SK-N-SH treated with all-trans-retinoic acid at 6 μM for 48 hours (cell line): ENCODE data around the gene PPIG.
"Not testable (repeated sequence)": the region's sequence is repeated elsewhere in the genome, so short reads cannot be mapped to it uniquely, and the experiment has no call there.

Source experiments
- ATAC-seq: fragments of 200-7000 bp; cut with Tn5 transposase; 3 replicates; pipeline ENCODE4 v1.9.1; 2020; ENCODE audit warnings: mild to moderate bottlenecking, moderate library complexity
- BACH2 ChIP-seq: fragments of 250-450 bp; sonication (Bioruptor Pico); IDR thresholded peaks from 2 replicates; pipeline ENCODE4 v1.9.0; 2021; ENCODE audit warnings: mild to moderate bottlenecking, borderline replicate concordance
- CREB5 ChIP-seq: fragments of 250-450 bp; sonication (Bioruptor Pico); IDR thresholded peaks from 2 replicates; pipeline ENCODE4 v1.5.1; 2020; ENCODE audit warnings: low read depth, mild to moderate bottlenecking, moderate library complexity
- CSDC2 ChIP-seq: fragments of 250-450 bp; sonication (Bioruptor Pico); IDR thresholded peaks from 2 replicates; pipeline ENCODE4 v1.5.0; 2020; ENCODE audit warnings: mild to moderate bottlenecking, moderate library complexity
- CSRNP3 ChIP-seq: fragments of 250-450 bp; sonication (Bioruptor Pico); IDR thresholded peaks from 2 replicates; pipeline ENCODE4 v1.5.1; 2021; ENCODE audit warnings: mild to moderate bottlenecking, moderate library complexity
- ESRRG ChIP-seq: fragments of 250-450 bp; sonication (Bioruptor Pico); IDR thresholded peaks from 2 replicates; pipeline ENCODE4 v1.6.1; 2021; ENCODE audit warnings: mild to moderate bottlenecking
- OSR1 ChIP-seq: fragments of 250-450 bp; sonication (Bioruptor Pico); IDR thresholded peaks from 2 replicates; pipeline ENCODE4 v1.8.0; 2022; ENCODE audit warnings: moderate library complexity, mild to moderate bottlenecking, inconsistent platforms
- PATZ1 ChIP-seq: fragments of 250-450 bp; sonication (Bioruptor Pico); IDR thresholded peaks from 2 replicates; pipeline ENCODE4 v1.8.0; 2020; ENCODE audit warnings: mild to moderate bottlenecking, moderate library complexity, borderline replicate concordance
- POU6F1 ChIP-seq: fragments of 250-450 bp; sonication (Bioruptor Pico); IDR thresholded peaks from 2 replicates; pipeline ENCODE4 v1.8.0; 2021; ENCODE audit warnings: low read depth, mild to moderate bottlenecking, moderate library complexity, borderline replicate concordance
- PPARA ChIP-seq: fragments of 250-450 bp; sonication (Bioruptor Pico); IDR thresholded peaks from 2 replicates; pipeline ENCODE4 v1.5.0; 2020; ENCODE audit warnings: mild to moderate bottlenecking, borderline replicate concordance
- RARB ChIP-seq: fragments of 250-450 bp; sonication (Bioruptor Pico); IDR thresholded peaks from 2 replicates; pipeline ENCODE4 v1.8.0; 2021; ENCODE audit warnings: mild to moderate bottlenecking, moderate library complexity
- SNAI2 ChIP-seq: fragments of 250-450 bp; sonication (Bioruptor Pico); IDR thresholded peaks from 2 replicates; pipeline ENCODE4 v1.5.0; 2020; ENCODE audit warnings: mild to moderate bottlenecking, moderate library complexity
- TOX ChIP-seq: fragments of 250-450 bp; sonication (Bioruptor Pico); IDR thresholded peaks from 2 replicates; pipeline ENCODE4 v1.8.0; 2021; ENCODE audit warnings: mild to moderate bottlenecking, moderate library complexity, borderline replicate concordance
- ZC3H10 ChIP-seq: fragments of 250-450 bp; sonication (Bioruptor Pico); IDR thresholded peaks from 2 replicates; pipeline ENCODE4 v1.5.1; 2021; ENCODE audit warnings: mild to moderate bottlenecking, moderate library complexity
- ZFP3 ChIP-seq: fragments of 250-450 bp; sonication (Bioruptor Pico); IDR thresholded peaks from 2 replicates; pipeline ENCODE4 v1.5.0; 2020; ENCODE audit warnings: mild to moderate bottlenecking, moderate library complexity
- ZNF565 ChIP-seq: fragments of 450-650 bp; formaldehyde crosslinking; conservative IDR thresholded peaks from 2 replicates; pipeline ENCODE4 v1.5.0; 2020; ENCODE audit warnings: low read depth, mild to moderate bottlenecking, moderate library complexity
- ZNF70 ChIP-seq: fragments of 450-650 bp; formaldehyde crosslinking; IDR thresholded peaks from 2 replicates; pipeline ENCODE4 v1.5.0; 2020; ENCODE audit warnings: mild to moderate bottlenecking, moderate library complexity
- ZNF8 ChIP-seq: fragments of 450-650 bp; formaldehyde crosslinking; IDR thresholded peaks from 2 replicates; pipeline ENCODE4 v1.5.0; 2020; ENCODE audit warnings: mild to moderate bottlenecking, moderate library complexity

Gene PPIG

GRCh38 chr2:169546756-169547155, 37.4 kb upstream of the PPIG start (continued):
- TF ChIP-seq PATZ1 (no peak), ZNF565 (CRISPR knock-in tag) (no peak), TOX (no peak), PPARA (CRISPR knock-in tag) (no peak), ZNF8 (CRISPR knock-in tag) (no peak), RARB (CRISPR knock-in tag) (no peak)

GRCh38 chr2:169561364-169561763, 22.8 kb upstream of the PPIG start:
- TF ChIP-seq ZC3H10: no peak
- no peak for TF ChIP-seq POU6F1 (CRISPR knock-in tag)
- no peak for TF ChIP-seq SNAI2 (CRISPR knock-in tag)
- no peak for TF ChIP-seq PATZ1
- no peak for TF ChIP-seq ZNF565 (CRISPR knock-in tag)
- no peak for ATAC-seq

- ATAC-seq: not testable (repeated sequence)
Measured at GRCh38 chr2:169562084-169562483, 22.1 kb upstream of the PPIG start.

GRCh38 chr2:169562519-169562918, 21.6 kb upstream of the PPIG start:
- TF ChIP-seq TOX: no peak
- no peak for TF ChIP-seq POU6F1 (CRISPR knock-in tag)
- no peak for TF ChIP-seq CREB5 (CRISPR knock-in tag)
- TF ChIP-seq RARB (CRISPR knock-in tag): no peak
- no peak for TF ChIP-seq PATZ1
- no peak for TF ChIP-seq ESRRG (CRISPR knock-in tag)
- TF ChIP-seq ZNF8 (CRISPR knock-in tag): no peak
- no peak for TF ChIP-seq CSDC2 (CRISPR knock-in tag)
- TF ChIP-seq ZNF70 (CRISPR knock-in tag): no peak
- TF ChIP-seq ZFP3 (CRISPR knock-in tag): no peak
- ATAC-seq: no peak

- no peak for TF ChIP-seq ZC3H10
- TF ChIP-seq CSDC2 (CRISPR knock-in tag): no peak
- no peak for TF ChIP-seq CSRNP3
- no peak for TF ChIP-seq TOX
- no peak for TF ChIP-seq OSR1 (CRISPR knock-in tag)
- no peak for TF ChIP-seq CREB5 (CRISPR knock-in tag)
- no peak for TF ChIP-seq RARB (CRISPR knock-in tag)
- TF ChIP-seq BACH2: no peak
- TF ChIP-seq, all 23 proteins: peak for 0
- no peak for ATAC-seq
Measured at GRCh38 chr2:169565686-169566085, 18.5 kb upstream of the PPIG start.
